WERI-Rb-1 (cell line): ENCODE results near the gene CD40.

Source experiments
- DNase-seq: peaks from one replicate; pipeline ENCODE4 v3.0.0-alpha.2; 2020
- H3K27ac ChIP-seq: fragments of 250-450 bp; sonication (Bioruptor Pico); 2 replicates; pipeline ENCODE4 v1.5.1; 2020; ENCODE audit warnings: mild to moderate bottlenecking, moderate library complexity
- H3K27me3 ChIP-seq: fragments of 250-450 bp; sonication (Bioruptor Pico); 2 replicates; pipeline ENCODE4 v1.5.1; 2021; ENCODE audit warnings: mild to moderate bottlenecking, low read depth, moderate library complexity; ENCODE audit not compliant: insufficient read depth, severe bottlenecking
- H3K36me3 ChIP-seq: fragments of 250-450 bp; sonication (Bioruptor Pico); 2 replicates; pipeline ENCODE4 v1.5.1; 2020; ENCODE audit warnings: mild to moderate bottlenecking, moderate library complexity
- H3K4me3 ChIP-seq: 2 replicates; pipeline ENCODE4 v1.5.1; 2011; ENCODE audit warnings: low read depth, mild to moderate bottlenecking, control low read depth, low read length
- H3K9me3 ChIP-seq: fragments of 250-450 bp; sonication (Bioruptor Pico); 2 replicates; pipeline ENCODE4 v1.5.1; 2021; ENCODE audit warnings: mild to moderate bottlenecking, moderate library complexity; ENCODE audit not compliant: severe bottlenecking
- TF ChIP-seq, protein P1 (sequence below): IDR thresholded peaks from 2 replicates; pipeline ENCODE4 v1.5.1; 2011; ENCODE audit warnings: low read depth, mild to moderate bottlenecking, control low read depth, inconsistent platforms, low read length

CD40 gene

GRCh38 chr20:46132705-46133120 lies 14.6 kb downstream of the CD40 start:
- no peak overlapping the region; the same call in 1 of the 2 replicates for H3K27ac ChIP-seq
- no peaks in the 10 kb centered on the region for H3K9me3 ChIP-seq
- H3K36me3 ChIP-seq: no peaks in the 10 kb centered on the region
- TF ChIP-seq, protein P1, sequence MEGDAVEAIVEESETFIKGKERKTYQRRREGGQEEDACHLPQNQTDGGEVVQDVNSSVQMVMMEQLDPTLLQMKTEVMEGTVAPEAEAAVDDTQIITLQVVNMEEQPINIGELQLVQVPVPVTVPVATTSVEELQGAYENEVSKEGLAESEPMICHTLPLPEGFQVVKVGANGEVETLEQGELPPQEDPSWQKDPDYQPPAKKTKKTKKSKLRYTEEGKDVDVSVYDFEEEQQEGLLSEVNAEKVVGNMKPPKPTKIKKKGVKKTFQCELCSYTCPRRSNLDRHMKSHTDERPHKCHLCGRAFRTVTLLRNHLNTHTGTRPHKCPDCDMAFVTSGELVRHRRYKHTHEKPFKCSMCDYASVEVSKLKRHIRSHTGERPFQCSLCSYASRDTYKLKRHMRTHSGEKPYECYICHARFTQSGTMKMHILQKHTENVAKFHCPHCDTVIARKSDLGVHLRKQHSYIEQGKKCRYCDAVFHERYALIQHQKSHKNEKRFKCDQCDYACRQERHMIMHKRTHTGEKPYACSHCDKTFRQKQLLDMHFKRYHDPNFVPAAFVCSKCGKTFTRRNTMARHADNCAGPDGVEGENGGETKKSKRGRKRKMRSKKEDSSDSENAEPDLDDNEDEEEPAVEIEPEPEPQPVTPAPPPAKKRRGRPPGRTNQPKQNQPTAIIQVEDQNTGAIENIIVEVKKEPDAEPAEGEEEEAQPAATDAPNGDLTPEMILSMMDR: peak; percentile 94
- DNase-seq: peak; percentile 80
- H3K27me3 ChIP-seq: no peaks in the 10 kb centered on the region
- H3K4me3 ChIP-seq: no peak overlapping the region

DNA sequence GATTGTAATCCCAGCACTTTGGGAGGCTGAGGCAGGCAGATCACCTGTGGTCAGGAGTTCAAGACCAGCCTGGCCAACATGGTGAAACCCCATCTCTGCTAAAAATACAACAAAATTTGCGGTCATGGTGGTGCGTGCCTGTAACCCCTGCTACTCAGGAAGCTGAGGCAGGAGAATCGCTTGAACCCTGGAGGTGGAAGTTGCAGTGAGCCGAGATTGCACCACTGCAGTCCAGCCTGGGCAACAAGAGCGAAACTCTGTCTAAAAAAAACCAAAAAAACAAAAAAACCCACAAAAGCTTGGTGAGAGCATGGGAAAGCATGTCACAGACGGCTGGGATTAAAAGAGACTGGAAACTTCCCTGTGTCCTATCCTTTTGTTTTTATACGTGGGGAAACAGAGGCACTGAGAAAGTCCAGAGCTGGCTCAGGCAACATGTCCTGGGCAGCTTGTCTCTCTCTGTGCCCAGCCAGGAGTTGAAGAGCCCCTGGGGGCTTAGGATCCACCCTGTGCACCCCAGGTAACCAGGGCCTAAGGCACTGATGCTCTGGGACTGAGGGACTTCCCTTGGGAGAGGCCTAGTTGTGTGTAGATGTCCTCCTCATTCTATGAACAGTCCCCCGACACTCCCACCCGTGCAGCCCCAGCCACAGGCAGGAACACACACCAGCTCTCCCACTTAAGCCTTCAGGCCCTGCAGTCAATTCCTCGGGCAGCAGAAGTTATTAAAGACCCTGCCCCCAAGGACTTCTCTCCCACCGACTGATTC lies 16.0 kb downstream of the CD40 start:
- no peaks in the 10 kb centered on the region for H3K36me3 ChIP-seq
- DNase-seq: no peak
- H3K27ac ChIP-seq: no peak overlapping the region
- TF ChIP-seq, protein P1: no peak
- no peaks in the 10 kb centered on the region for H3K9me3 ChIP-seq
- no peak overlapping the region for H3K4me3 ChIP-seq
- no peaks in the 10 kb centered on the region for H3K27me3 ChIP-seq

- no peaks in the 10 kb centered on the region for H3K9me3 ChIP-seq
- H3K4me3 ChIP-seq: no peak overlapping the region
- H3K27ac ChIP-seq: no peak overlapping the region
- TF ChIP-seq, protein P1: no peak
- no peaks in the 10 kb centered on the region for H3K27me3 ChIP-seq
- no peaks in the 10 kb centered on the region for H3K36me3 ChIP-seq
- no peak for DNase-seq
Measured at GRCh38 chr20:46134716-46135115, 16.6 kb downstream of the CD40 start.

DNA sequence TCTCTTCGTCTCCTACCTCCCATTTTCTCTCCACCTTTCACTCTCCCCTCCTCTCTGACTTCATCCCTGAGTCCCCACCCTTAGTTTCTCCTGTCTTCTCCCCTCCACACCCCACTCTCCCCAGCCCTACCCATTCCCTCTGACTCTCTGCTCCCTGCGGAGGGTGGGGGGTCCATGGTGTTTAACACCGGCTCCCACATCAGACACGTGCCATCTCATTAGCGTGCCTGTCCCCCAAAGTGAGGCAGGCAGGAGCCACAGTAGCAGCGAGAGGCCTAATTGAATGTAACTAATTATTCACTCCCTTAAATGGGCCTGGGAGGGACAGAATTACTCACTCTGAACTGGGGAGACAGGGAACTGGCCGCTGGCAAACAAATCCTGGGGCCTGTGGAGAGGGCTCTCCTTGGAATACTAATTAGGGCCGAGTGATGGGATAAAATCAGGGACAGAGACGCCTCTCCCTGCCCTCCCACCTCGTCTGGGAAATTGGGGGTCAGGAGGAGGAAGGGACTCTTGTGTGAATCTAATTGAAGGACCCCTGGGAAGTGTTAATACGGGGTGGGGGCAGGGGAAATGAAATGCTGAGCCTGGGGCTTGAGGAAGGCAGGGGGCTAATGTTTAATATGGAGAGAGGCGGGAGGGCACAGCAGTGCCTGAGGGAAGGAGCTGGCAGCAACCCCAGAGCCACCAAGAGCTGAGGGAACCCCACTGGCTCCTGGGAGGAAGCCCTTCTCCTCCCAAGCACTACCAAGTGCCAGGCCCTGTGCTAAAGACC lies 17.9 kb downstream of the CD40 start:
- TF ChIP-seq, protein P1: no peak
- Histone ChIP-seq H3K4me3 (no peak overlapping the region), H3K27ac (no peak overlapping the region), H3K9me3 (no peaks in the 10 kb centered on the region), H3K27me3 (no peaks in the 10 kb centered on the region), H3K36me3 (no peaks in the 10 kb centered on the region)
- DNase-seq: no peak

GRCh38 chr20:46137816-46138215 lies 19.7 kb downstream of the CD40 start:
- no peak overlapping the region for H3K4me3 ChIP-seq
- H3K27ac ChIP-seq: no peak overlapping the region
- TF ChIP-seq, protein P1: no peak
- H3K27me3 ChIP-seq: no peaks in the 10 kb centered on the region
- H3K9me3 ChIP-seq: no peaks in the 10 kb centered on the region
- H3K36me3 ChIP-seq: no peaks in the 10 kb centered on the region
- no peak for DNase-seq
